OCI-LY3 (cell line): ENCODE results near the gene LDLRAD4.

Source experiments
- H2AFZ ChIP-seq: fragments of 200-600, 300-600 bp; shearing (Covaris generic); 2 replicates; pipeline ENCODE4 v1.6.0; 2014; ENCODE audit warnings: antibody characterized with exemption, low read depth, low read length
- H3K27ac ChIP-seq: fragments of 200-600, 300-600 bp; sonication (generic); 2 replicates; pipeline ENCODE4 v1.5.1; 2014; ENCODE audit warnings: mild to moderate bottlenecking, low read length, moderate library complexity, mixed read lengths
- H3K27me3 ChIP-seq: fragments of 200-600, 300-600 bp; sonication (generic); 2 replicates; pipeline ENCODE4 v1.6.1; 2014; ENCODE audit warnings: low read depth, low read length, mixed read lengths
- H3K36me3 ChIP-seq: fragments of 200-600, 300-600 bp; sonication (generic); replicated peaks from 2 replicates; pipeline ENCODE3; 2014; ENCODE audit warnings: low read depth, low read length, mixed read lengths
- H3K4me1 ChIP-seq: fragments of 300-600, 200-600 bp; sonication (generic); 2 replicates; pipeline ENCODE4 v1.6.1; 2014; ENCODE audit warnings: low read length, mixed read lengths
- H3K4me2 ChIP-seq: fragments of 200-600, 300-600 bp; sonication (generic); 2 replicates; pipeline ENCODE4 v1.6.1; 2014; ENCODE audit warnings: low read length, mixed read lengths
- H3K4me3 ChIP-seq: fragments of 300-600, 200-600 bp; sonication (generic); 2 replicates; pipeline ENCODE4 v1.5.1; 2014; ENCODE audit warnings: antibody characterized with exemption, mild to moderate bottlenecking, low read length, moderate library complexity
- H3K79me2 ChIP-seq: fragments of 300-600, 200-600 bp; shearing (Covaris generic); 2 replicates; pipeline ENCODE4 v1.6.1; 2014; ENCODE audit warnings: mild to moderate bottlenecking, low read length, mixed read lengths
- H3K9ac ChIP-seq: fragments of 300-600, 200-600 bp; shearing (Covaris generic); 2 replicates; pipeline ENCODE4 v1.6.0; 2014; ENCODE audit warnings: mild to moderate bottlenecking, low read length, moderate library complexity
- H3K9me3 ChIP-seq: fragments of 200-600, 300-600 bp; shearing (Covaris generic); 2 replicates; pipeline ENCODE4 v1.6.1; 2014; ENCODE audit warnings: low read length, mixed read lengths; ENCODE audit not compliant: insufficient read depth
- H4K20me1 ChIP-seq: fragments of 200-600, 300-600 bp; sonication (generic); 2 replicates; pipeline ENCODE4 v1.6.1; 2016; ENCODE audit warnings: low read length, mixed read lengths; ENCODE audit not compliant: insufficient read depth
- CTCF ChIP-seq: fragments of 200-600, 300-600 bp; sonication (generic); IDR thresholded peaks from 2 replicates; pipeline ENCODE4 v1.5.1; 2014; ENCODE audit warnings: antibody characterized with exemption, low read length, low read depth
- EZH2phosphoT487 ChIP-seq: fragments of 200-600 bp; shearing (Covaris generic); IDR thresholded peaks from 2 replicates; pipeline ENCODE4 v1.6.1; 2018; ENCODE audit warnings: antibody characterized with exemption, mixed run types, low read depth

The LDLRAD4 gene

GRCh38 chr18:13543811-13544732 is 325.5 kb downstream of the LDLRAD4 start:
- H3K27ac ChIP-seq: no peak overlapping the region
- no peaks in the 10 kb centered on the region for H3K9me3 ChIP-seq
- H3K27me3 ChIP-seq: peaks cover 14% of the 10 kb centered on the region
- no peak overlapping the region for H3K4me3 ChIP-seq
- no peak overlapping the region for H3K4me2 ChIP-seq
- no peaks in the 10 kb centered on the region for H3K79me2 ChIP-seq
- H3K9ac ChIP-seq: no peak overlapping the region
- H4K20me1 ChIP-seq: no peaks in the 10 kb centered on the region
- H2AFZ ChIP-seq: no peak overlapping the region
- H3K36me3 ChIP-seq: no peaks in the 10 kb centered on the region
- TF ChIP-seq CTCF (no peak), EZH2phosphoT487 (no peak)
- H3K4me1 ChIP-seq: peaks cover 7% of the 10 kb centered on the region

- H3K4me3 ChIP-seq: no peak overlapping the region
- no peak overlapping the region for H3K9ac ChIP-seq
- no peak overlapping the region for H2AFZ ChIP-seq
- peaks cover 19% of the 10 kb centered on the region for H3K27me3 ChIP-seq
- no peaks in the 10 kb centered on the region for H3K79me2 ChIP-seq
- no peak overlapping the region for H3K4me2 ChIP-seq
- H3K27ac ChIP-seq: no peak overlapping the region
- no peaks in the 10 kb centered on the region for H3K9me3 ChIP-seq
- H3K36me3 ChIP-seq: no peaks in the 10 kb centered on the region
- TF ChIP-seq EZH2phosphoT487 (no peak), CTCF (no peak)
- H3K4me1 ChIP-seq: peaks cover 11% of the 10 kb centered on the region
- no peaks in the 10 kb centered on the region for H4K20me1 ChIP-seq
Observed at GRCh38 chr18:13544953-13545352, 326.4 kb downstream of the LDLRAD4 start.

DNA sequence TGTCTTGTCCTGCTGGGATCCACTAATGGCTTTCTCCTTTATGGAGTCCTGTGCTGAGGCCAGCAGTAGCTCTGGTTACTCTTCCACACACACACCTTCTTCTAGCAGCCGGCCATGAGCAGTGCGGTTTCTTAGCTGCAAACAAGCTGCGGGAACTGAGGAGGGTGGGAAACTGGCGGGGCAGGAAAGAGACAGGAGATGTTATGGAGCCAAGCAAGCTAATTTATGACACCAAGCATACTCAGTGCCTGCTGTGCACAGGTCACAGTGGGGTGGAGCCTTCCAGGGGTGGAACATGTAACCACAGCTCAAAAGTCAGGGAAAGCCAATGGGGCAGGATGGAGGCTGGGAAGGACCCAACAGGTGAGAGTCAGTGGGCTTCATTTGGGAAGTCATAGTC is 327.0 kb downstream of the LDLRAD4 start:
- TF ChIP-seq EZH2phosphoT487 (no peak), CTCF (no peak)
- peaks cover 24% of the 10 kb centered on the region for H3K27me3 ChIP-seq
- no peak overlapping the region for H3K4me2 ChIP-seq
- H3K9me3 ChIP-seq: no peaks in the 10 kb centered on the region
- H4K20me1 ChIP-seq: no peaks in the 10 kb centered on the region
- peaks cover 11% of the 10 kb centered on the region for H3K4me1 ChIP-seq
- no peak overlapping the region for H3K27ac ChIP-seq
- no peak overlapping the region for H2AFZ ChIP-seq
- H3K79me2 ChIP-seq: no peaks in the 10 kb centered on the region
- no peaks in the 10 kb centered on the region for H3K36me3 ChIP-seq
- H3K9ac ChIP-seq: no peak overlapping the region
- no peak overlapping the region for H3K4me3 ChIP-seq

DNA sequence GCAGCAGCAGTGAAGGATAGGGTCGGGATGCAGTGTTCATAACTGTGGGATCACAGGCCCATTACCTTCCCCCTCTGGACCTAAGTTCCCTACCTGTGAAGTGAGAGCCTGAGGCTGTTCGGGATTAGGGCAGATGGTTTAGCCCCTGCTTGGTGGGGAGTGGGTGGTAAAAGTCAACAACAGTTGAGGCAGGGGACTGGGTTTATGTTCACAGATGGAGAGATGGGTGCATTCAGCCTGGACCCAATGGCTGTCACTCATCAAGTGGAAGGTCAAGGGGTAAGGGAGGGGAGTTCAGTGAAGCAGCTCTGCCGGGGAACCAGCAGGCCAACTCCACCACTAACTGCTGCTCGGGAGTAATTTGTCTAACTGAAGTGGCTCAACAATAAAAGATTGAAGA is 327.4 kb downstream of the LDLRAD4 start:
- H3K27me3 ChIP-seq: peaks cover 21% of the 10 kb centered on the region
- H4K20me1 ChIP-seq: no peaks in the 10 kb centered on the region
- no peak overlapping the region for H3K27ac ChIP-seq
- H3K36me3 ChIP-seq: no peaks in the 10 kb centered on the region
- TF ChIP-seq CTCF (no peak), EZH2phosphoT487 (no peak)
- H2AFZ ChIP-seq: no peak overlapping the region
- H3K4me3 ChIP-seq: no peak overlapping the region
- no peaks in the 10 kb centered on the region for H3K79me2 ChIP-seq
- peaks cover 11% of the 10 kb centered on the region for H3K4me1 ChIP-seq
- no peaks in the 10 kb centered on the region for H3K9me3 ChIP-seq
- no peak overlapping the region for H3K9ac ChIP-seq
- H3K4me2 ChIP-seq: no peak overlapping the region
